ENCODE measurements around the gene ROBO1. TPM values are rescaled to one million over a fixed set of nuclear protein-coding genes. Genes with fewer than 3 reads are reported as not detected.

The ROBO1 gene
- total RNA-seq, 8 experiments from 2014 or later: 45.0 to 147 (median 67.8) TPM

GRCh38 chr3:79067734-79068133, 700.1 kb downstream of the ROBO1 start:
- H3K4me3 ChIP-seq: no peak overlapping the region
- WGBS, 10 experiments: 0 to 83% (median 70%) methylated on average over 1 of the region's 1 CpG; no CpG with 5 or more reads in 4 of the 10 experiments
- no peaks in the 10 kb centered on the region for H3K4me1 ChIP-seq (replicated peaks in 1 of 2)
- no peak overlapping the region for H3K27ac ChIP-seq
- in situ Hi-C loops (cut with MboI; ENCODE audit: low pct_unique_long_range_greater_than_20kb in 2 of 9, low sequenced_read_pairs in 9 of 9, unreplicated experiment in 9 of 9): loop anchor here in 2 of 9 experiments (25.0 kb wide), 1 partner anchor 295 kb away; no protein-coding TSS in a partner anchor
- ATAC-seq (replicated peaks in 6 of 8): no peak

GRCh38 chr3:79066481-79066880, 701.3 kb downstream of the ROBO1 start:
- 19 to 77% (median 59%) methylated on average over 2 to 4 of the region's 4 CpGs for WGBS, 10 experiments
- no peaks in the 10 kb centered on the region for H3K4me1 ChIP-seq (replicated peaks in 1 of 2)
- H3K4me3 ChIP-seq: no peak overlapping the region
- H3K27ac ChIP-seq: no peak overlapping the region
- in situ Hi-C loops (cut with MboI; ENCODE audit: low pct_unique_long_range_greater_than_20kb in 2 of 9, low sequenced_read_pairs in 9 of 9, unreplicated experiment in 9 of 9): loop anchor here in 2 of 9 experiments (25.0 kb wide), 1 partner anchor 296 kb away; no protein-coding TSS in a partner anchor
- no peak for ATAC-seq (replicated peaks in 6 of 8)

- ATAC-seq (replicated peaks in 6 of 8): no peak
- WGBS, 10 experiments: 0 to 94% (median 81%) methylated on average over 1 to 2 of the region's 2 CpGs
- in situ Hi-C loops (cut with MboI; ENCODE audit: low pct_unique_long_range_greater_than_20kb in 2 of 9, low sequenced_read_pairs in 9 of 9, unreplicated experiment in 9 of 9): loop anchor here in 2 of 9 experiments (25.0 kb wide), 1 partner anchor 299 kb away; no protein-coding TSS in a partner anchor
- H3K4me1 ChIP-seq (replicated peaks in 1 of 2): no peaks in the 10 kb centered on the region
- H3K27ac ChIP-seq: no peak overlapping the region
- H3K4me3 ChIP-seq: no peak overlapping the region
Measured at GRCh38 chr3:79063624-79064023, 704.2 kb downstream of the ROBO1 start.

- no peak for ATAC-seq (replicated peaks in 6 of 8)
- WGBS, 10 experiments: 55 to 100% (median 90%) methylated on average over 1 to 3 of the region's 3 CpGs; no CpG with 5 or more reads in 1 of the 10 experiments
- H3K27ac ChIP-seq: no peak overlapping the region
- no peaks in the 10 kb centered on the region for H3K4me1 ChIP-seq (replicated peaks in 1 of 2)
- no peak overlapping the region for H3K4me3 ChIP-seq
- in situ Hi-C loops (cut with MboI; ENCODE audit: low pct_unique_long_range_greater_than_20kb in 2 of 9, low sequenced_read_pairs in 9 of 9, unreplicated experiment in 9 of 9): loop anchor here in 2 of 9 experiments (25.0 kb wide), 1 partner anchor 305 kb away; no protein-coding TSS in a partner anchor
Measured at GRCh38 chr3:79057756-79058155, 710.0 kb downstream of the ROBO1 start.

- in situ Hi-C loops (cut with MboI; ENCODE audit: low pct_unique_long_range_greater_than_20kb in 2 of 9, low sequenced_read_pairs in 9 of 9, unreplicated experiment in 9 of 9): loop anchor here in 2 of 9 experiments (25.0 kb wide), 1 partner anchor 306 kb away; no protein-coding TSS in a partner anchor
- no peak for ATAC-seq (replicated peaks in 6 of 8)
- no peaks in the 10 kb centered on the region for H3K4me1 ChIP-seq (replicated peaks in 1 of 2)
- H3K27ac ChIP-seq: no peak overlapping the region
- H3K4me3 ChIP-seq: no peak overlapping the region
- 60 to 100% (median 92%) methylated on average over 1 to 7 of the region's 7 CpGs; no CpG with 5 or more reads in 1 of the 10 experiments for WGBS, 10 experiments
Measured at GRCh38 chr3:79056498-79056897, 711.3 kb downstream of the ROBO1 start.

- ATAC-seq (replicated peaks in 6 of 8): no peak
- H3K4me3 ChIP-seq: no peak overlapping the region
- in situ Hi-C loops (cut with MboI; ENCODE audit: low pct_unique_long_range_greater_than_20kb in 2 of 9, low sequenced_read_pairs in 9 of 9, unreplicated experiment in 9 of 9): loop anchor here in 2 of 9 experiments (25.0 kb wide), 1 partner anchor 310 kb away; no protein-coding TSS in a partner anchor
- 72 to 100% (median 91%) methylated on average over 3 to 7 of the region's 9 CpGs for WGBS, 10 experiments
- no peak overlapping the region for H3K27ac ChIP-seq
- no peaks in the 10 kb centered on the region for H3K4me1 ChIP-seq (replicated peaks in 1 of 2)
Measured at GRCh38 chr3:79052054-79052681, 715.6 kb downstream of the ROBO1 start.

- Histone ChIP-seq H3K27ac (no peak overlapping the region), H3K4me3 (no peak overlapping the region), H3K4me1 (replicated peaks in 1 of 2) (no peaks in the 10 kb centered on the region)
- no peak for ATAC-seq (replicated peaks in 6 of 8)
- 22 to 98% (median 83%) methylated on average over 1 to 4 of the region's 4 CpGs; no CpG with 5 or more reads in 1 of the 10 experiments for WGBS, 10 experiments
- in situ Hi-C loops (cut with MboI; ENCODE audit: low pct_unique_long_range_greater_than_20kb in 2 of 9, low sequenced_read_pairs in 9 of 9, unreplicated experiment in 9 of 9): loop anchor here in 2 of 9 experiments (25.0 kb wide), 1 partner anchor 385 kb away; no protein-coding TSS in a partner anchor
Measured at GRCh38 chr3:79047581-79047980, 720.2 kb downstream of the ROBO1 start.

- ATAC-seq (replicated peaks in 6 of 8): no peak
- no peaks in the 10 kb centered on the region for H3K4me1 ChIP-seq (replicated peaks in 1 of 2)
- in situ Hi-C loops (cut with MboI; ENCODE audit: low pct_unique_long_range_greater_than_20kb in 2 of 9, low sequenced_read_pairs in 9 of 9, unreplicated experiment in 9 of 9): loop anchor here in 2 of 9 experiments (25.0 kb wide), 1 partner anchor 379 kb away; no protein-coding TSS in a partner anchor
- no peak overlapping the region for H3K27ac ChIP-seq
- no peak overlapping the region for H3K4me3 ChIP-seq
Measured at GRCh38 chr3:79041621-79042020, 726.2 kb downstream of the ROBO1 start.

GRCh38 chr3:79040701-79041100, 727.1 kb downstream of the ROBO1 start:
- H3K27ac ChIP-seq: no peak overlapping the region
- H3K4me3 ChIP-seq: no peak overlapping the region
- in situ Hi-C loops (cut with MboI; ENCODE audit: low pct_unique_long_range_greater_than_20kb in 2 of 9, low sequenced_read_pairs in 9 of 9, unreplicated experiment in 9 of 9): loop anchor here in 2 of 9 experiments (25.0 kb wide), 1 partner anchor 378 kb away; no protein-coding TSS in a partner anchor
- WGBS, 10 experiments: 5 to 100% (median 75%) methylated on average over 1 to 3 of the region's 3 CpGs; no CpG with 5 or more reads in 1 of the 10 experiments
- peak in 1 of 8 experiments; percentile 50 for ATAC-seq (replicated peaks in 6 of 8)
- H3K4me1 ChIP-seq (replicated peaks in 1 of 2): no peaks in the 10 kb centered on the region

- WGBS, 10 experiments: 86 to 100% (median 94%) methylated on average over 1 to 6 of the region's 6 CpGs
- Histone ChIP-seq H3K4me3 (no peak overlapping the region), H3K27ac (no peak overlapping the region), H3K4me1 (replicated peaks in 1 of 2) (no peaks in the 10 kb centered on the region)
- in situ Hi-C loops (cut with MboI; ENCODE audit: low pct_unique_long_range_greater_than_20kb in 2 of 9, low sequenced_read_pairs in 9 of 9, unreplicated experiment in 9 of 9): loop anchor here in 2 of 9 experiments (25.0 kb wide), 1 partner anchor 378 kb away; no protein-coding TSS in a partner anchor
- no peak for ATAC-seq (replicated peaks in 6 of 8)
Measured at GRCh38 chr3:79040091-79040490, 727.7 kb downstream of the ROBO1 start.

- no peaks in the 10 kb centered on the region for H3K4me1 ChIP-seq (replicated peaks in 1 of 2)
- H3K4me3 ChIP-seq: no peak overlapping the region
- WGBS, 10 experiments: 17 to 100% (median 91%) methylated on average over 1 to 4 of the region's 6 CpGs; no CpG with 5 or more reads in 1 of the 10 experiments
- ATAC-seq (replicated peaks in 6 of 8): no peak
- H3K27ac ChIP-seq: no peak overlapping the region
- in situ Hi-C loops (cut with MboI; ENCODE audit: low pct_unique_long_range_greater_than_20kb in 2 of 9, low sequenced_read_pairs in 9 of 9, unreplicated experiment in 9 of 9): loop anchor here in 3 of 9 experiments (10.0 to 25.0 kb wide), 2 partner anchors 374 to 377 kb away; no protein-coding TSS in a partner anchor
Measured at GRCh38 chr3:79039192-79039591, 728.6 kb downstream of the ROBO1 start.

GRCh38 chr3:79038636-79039035, 729.2 kb downstream of the ROBO1 start:
- in situ Hi-C loops (cut with MboI; ENCODE audit: low pct_unique_long_range_greater_than_20kb in 2 of 9, low sequenced_read_pairs in 9 of 9, unreplicated experiment in 9 of 9): loop anchor here in 3 of 9 experiments (10.0 to 25.0 kb wide), 2 partner anchors 374 to 376 kb away; no protein-coding TSS in a partner anchor

GRCh38 chr3:79038057-79038456, 729.7 kb downstream of the ROBO1 start:
- no peaks in the 10 kb centered on the region for H3K4me1 ChIP-seq (replicated peaks in 1 of 2)
- ATAC-seq (replicated peaks in 6 of 8): no peak
- H3K4me3 ChIP-seq: no peak overlapping the region
- 45 to 100% (median 94%) methylated on average over 1 to 2 of the region's 2 CpGs; no CpG with 5 or more reads in 1 of the 10 experiments for WGBS, 10 experiments
- H3K27ac ChIP-seq: no peak overlapping the region
- in situ Hi-C loops (cut with MboI; ENCODE audit: low pct_unique_long_range_greater_than_20kb in 2 of 9, low sequenced_read_pairs in 9 of 9, unreplicated experiment in 9 of 9): loop anchor here in 3 of 9 experiments (10.0 to 25.0 kb wide), 2 partner anchors 373 to 376 kb away; no protein-coding TSS in a partner anchor

More at GRCh38 chr3:79038636-79039035, 729.2 kb downstream of the ROBO1 start:
- no peaks in the 10 kb centered on the region for H3K4me1 ChIP-seq (replicated peaks in 1 of 2)
- peak in 1 of 8 experiments; percentile 33 for ATAC-seq (replicated peaks in 6 of 8)
- no peak overlapping the region for H3K4me3 ChIP-seq
- WGBS, 10 experiments: 0 to 100% (median 70%) methylated on average over 1 of the region's 1 CpG; no CpG with 5 or more reads in 2 of the 10 experiments
- no peak overlapping the region for H3K27ac ChIP-seq
